H9 (cell line): Measurements from ENCODE around the gene TSC2. TPM values are rescaled to one million over a fixed set of nuclear protein-coding genes. Genes with fewer than 3 reads are reported as not detected.

Experiments used
- DNase-seq: peaks from one replicate; pipeline ENCODE4 v3.0.0-alpha.2; 2017
- H2AFZ ChIP-seq: one replicate; pipeline ENCODE4 v1.6.1; 2013; ENCODE audit warnings: mild to moderate bottlenecking, low read length, control low read depth, moderate library complexity
- H2AK5ac ChIP-seq: 2 replicates; pipeline ENCODE4 v1.6.1; 2013; ENCODE audit warnings: low read length, control low read depth, mixed read lengths; ENCODE audit not compliant: insufficient read length
- H2BK120ac ChIP-seq: one replicate; pipeline ENCODE4 v1.6.1; 2013; ENCODE audit warnings: low read depth, mild to moderate bottlenecking, low read length, control low read depth, inconsistent platforms; ENCODE audit not compliant: poor library complexity, severe bottlenecking
- H2BK12ac ChIP-seq: 2 replicates; pipeline ENCODE4 v1.6.1; 2013; ENCODE audit warnings: low read length, control low read depth, mixed read lengths, low read depth; ENCODE audit not compliant: insufficient read length
- H2BK15ac ChIP-seq: 2 replicates; pipeline ENCODE4 v1.6.1; 2013; ENCODE audit warnings: low read depth, low read length, control low read depth
- H2BK20ac ChIP-seq: one replicate; pipeline ENCODE4 v1.6.1; 2013; ENCODE audit warnings: low read depth, mild to moderate bottlenecking, low read length, control low read depth, inconsistent platforms; ENCODE audit not compliant: poor library complexity, severe bottlenecking
- H2BK5ac ChIP-seq: 2 replicates; pipeline ENCODE4 v1.6.1; 2013; ENCODE audit warnings: low read length, control low read depth, mixed read lengths; ENCODE audit not compliant: insufficient read length
- H3K14ac ChIP-seq: 2 replicates; pipeline ENCODE4 v1.6.1; 2013; ENCODE audit warnings: low read length, control low read depth; ENCODE audit not compliant: insufficient read depth
- H3K18ac ChIP-seq: 2 replicates; pipeline ENCODE4 v1.6.1; 2013; ENCODE audit warnings: low read depth, mild to moderate bottlenecking, mixed read lengths, low read length, control low read depth; ENCODE audit not compliant: insufficient read length
- H3K23ac ChIP-seq: 2 replicates; pipeline ENCODE4 v1.6.1; 2013; ENCODE audit warnings: low read length, control low read depth, mixed read lengths, low read depth; ENCODE audit not compliant: insufficient read length
- H3K23me2 ChIP-seq: 2 replicates; pipeline ENCODE4 v1.6.1; 2013; ENCODE audit warnings: low read depth, mild to moderate bottlenecking, mixed read lengths, low read length, control low read depth; ENCODE audit not compliant: insufficient read length, poor library complexity, severe bottlenecking
- H3K27ac ChIP-seq: 2 replicates; pipeline ENCODE4 v1.5.1; 2013; ENCODE audit warnings: low read length, control low read depth, mixed read lengths, low read depth; ENCODE audit not compliant: insufficient read length
- H3K27me3 ChIP-seq: 2 replicates; pipeline ENCODE4 v1.6.1; 2013; ENCODE audit warnings: low read length, control low read depth, inconsistent platforms; ENCODE audit not compliant: insufficient read depth
- H3K4ac ChIP-seq: 2 replicates; pipeline ENCODE4 v1.6.1; 2013; ENCODE audit warnings: low read depth, mild to moderate bottlenecking, control low read depth, inconsistent platforms, low read length, moderate library complexity
- H3K4me1 ChIP-seq: 2 replicates; pipeline ENCODE4 v1.6.1; 2013; ENCODE audit warnings: low read length, control low read depth, inconsistent platforms; ENCODE audit not compliant: insufficient read depth
- H3K4me2 ChIP-seq: 2 replicates; pipeline ENCODE4 v1.6.1; 2013; ENCODE audit warnings: low read length, control low read depth, mixed read lengths; ENCODE audit not compliant: insufficient read length, insufficient read depth
- H3K56ac ChIP-seq: 2 replicates; pipeline ENCODE4 v1.6.1; 2013; ENCODE audit warnings: low read depth, mild to moderate bottlenecking, mixed read lengths, low read length, control low read depth; ENCODE audit not compliant: insufficient read length
- H3K79me1 ChIP-seq: 2 replicates; pipeline ENCODE4 v1.6.1; 2013; ENCODE audit warnings: low read depth, mild to moderate bottlenecking, moderate library complexity, low read length, control low read depth, inconsistent platforms; ENCODE audit not compliant: insufficient read depth, poor library complexity, severe bottlenecking
- H3K79me2 ChIP-seq: 2 replicates; pipeline ENCODE4 v1.6.1; 2013; ENCODE audit warnings: low read length, control low read depth, inconsistent platforms; ENCODE audit not compliant: insufficient read depth
- H3K9ac ChIP-seq: 2 replicates; pipeline ENCODE4 v1.6.1; 2013; ENCODE audit warnings: low read length, control low read depth, mixed read lengths; ENCODE audit not compliant: insufficient read length; ENCODE audit errors: extremely low read depth
- H3K9me3 ChIP-seq: one replicate; pipeline ENCODE4 v1.6.1; 2013; ENCODE audit warnings: low read depth, low read length, inconsistent platforms; ENCODE audit not compliant: control insufficient read depth
- H3T11ph ChIP-seq: one replicate; pipeline ENCODE4 v1.6.1; 2013; ENCODE audit warnings: mild to moderate bottlenecking, low read length, control low read depth, inconsistent platforms
- H4K20me1 ChIP-seq: one replicate; pipeline ENCODE4 v1.6.1; 2013; ENCODE audit not compliant: control insufficient read depth, insufficient read length, insufficient read depth
- H4K5ac ChIP-seq: 2 replicates; pipeline ENCODE4 v1.6.1; 2013; ENCODE audit warnings: low read depth, mild to moderate bottlenecking, mixed read lengths, low read length, control low read depth; ENCODE audit not compliant: insufficient read length
- H4K8ac ChIP-seq: replicated peaks from 2 replicates; pipeline ENCODE4 v1.6.1; 2013; ENCODE audit warnings: low read length, control low read depth, mixed read lengths, low read depth; ENCODE audit not compliant: insufficient read length
- H4K91ac ChIP-seq: 2 replicates; pipeline ENCODE4 v1.6.1; 2013; ENCODE audit warnings: low read depth, mild to moderate bottlenecking, moderate library complexity, mixed read lengths, low read length, control low read depth; ENCODE audit not compliant: insufficient read length
- H3K27ac Mint-ChIP-seq, 3 experiments: 2 replicates in 2 of 3; 3 replicates in 1 of 3; pipeline ENCODE4 v1.8.0; 2020 to 2021; ENCODE audit warnings: mixed read lengths in 3 of 3, mild to moderate bottlenecking in 1 of 3, moderate library complexity in 1 of 3
- H3K27me3 Mint-ChIP-seq: 2 replicates; pipeline ENCODE4 v1.8.0; 2021; ENCODE audit warnings: low read depth, mild to moderate bottlenecking, moderate library complexity, mixed read lengths
- H3K36me3 Mint-ChIP-seq, 3 experiments: 2 replicates in 2 of 3; 3 replicates in 1 of 3; pipeline ENCODE4 v1.8.0; 2020 to 2021; ENCODE audit warnings: low read depth in 3 of 3, mixed read lengths in 3 of 3; ENCODE audit not compliant: insufficient read depth in 1 of 3
- H3K4me1 Mint-ChIP-seq, 2 experiments: 2 replicates each; pipeline ENCODE4 v1.8.0; 2020; ENCODE audit warnings: mixed read lengths in 2 of 2
- H3K4me3 Mint-ChIP-seq, 2 experiments: 2 replicates in 1 of 2; 3 replicates in 1 of 2; pipeline ENCODE4 v1.8.0; 2020 to 2021; ENCODE audit warnings: mild to moderate bottlenecking in 2 of 2, mixed read lengths in 2 of 2, moderate library complexity in 1 of 2
- H3K9me3 Mint-ChIP-seq, 2 experiments: 2 replicates in 1 of 2; 3 replicates in 1 of 2; pipeline ENCODE4 v1.8.0; 2020; ENCODE audit warnings: mild to moderate bottlenecking in 2 of 2, mixed read lengths in 2 of 2, moderate library complexity in 1 of 2
- WGBS: extraction: QIAGEN DNeasy Blood & Tissue Kit; methylation state at CpG from one replicate; pipeline ENCODE4 v1.1.7; 2013; ENCODE audit warnings: missing lambda C conversion rate, low lambda C conversion rate, mixed read lengths; ENCODE audit not compliant: insufficient read length; ENCODE audit errors: extremely low coverage; 5-methylcytosine and 5-hydroxymethylcytosine counted together
- total RNA-seq: library from RNA; stranded (reverse); gene quantifications from 2 replicates; pipeline ENCODE4 v1.2.1, GENCODE V29; 2021
- TF ChIP-seq, protein P1 (sequence below): fragments of 200-600 bp; sonication (generic); conservative IDR thresholded peaks from 3 replicates; pipeline ENCODE4 v1.8.0; 2021; ENCODE audit warnings: antibody characterized with exemption, mild to moderate bottlenecking

Gene TSC2
- total RNA-seq, 1 experiment from 2014 or later: 122 TPM

DNA sequence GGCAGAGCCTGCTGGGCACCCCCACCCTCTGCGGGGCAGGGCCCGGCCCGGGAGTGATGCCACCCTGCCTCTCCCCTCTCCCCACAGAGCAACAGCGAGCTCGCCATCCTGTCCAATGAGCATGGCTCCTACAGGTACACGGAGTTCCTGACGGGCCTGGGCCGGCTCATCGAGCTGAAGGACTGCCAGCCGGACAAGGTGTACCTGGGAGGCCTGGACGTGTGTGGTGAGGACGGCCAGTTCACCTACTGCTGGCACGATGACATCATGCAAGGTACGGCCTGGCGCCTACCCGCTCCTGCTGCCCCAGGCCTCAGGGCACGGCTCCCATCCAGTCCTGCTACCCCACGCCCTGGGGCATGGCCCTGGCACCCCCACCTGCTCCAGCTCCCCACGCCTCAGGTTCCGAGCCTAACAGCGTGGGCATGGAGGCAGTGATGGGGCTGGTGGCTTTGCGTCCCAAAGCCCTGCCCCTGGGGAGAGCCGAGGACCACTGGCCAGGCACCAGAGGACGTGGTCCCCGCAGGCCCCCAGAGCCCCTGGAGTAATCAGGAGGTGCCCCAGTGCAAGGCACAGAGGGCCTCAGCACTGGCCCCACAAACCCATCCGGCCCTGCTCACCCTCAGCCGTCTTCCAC, 38.4 kb downstream of the TSC2 start:
- H3K4me1 ChIP-seq: no peaks in the 10 kb centered on the region
- H3K79me1 ChIP-seq: no peaks in the 10 kb centered on the region
- H3K9ac ChIP-seq: no peak overlapping the region
- H2AFZ ChIP-seq: no peak overlapping the region
- Mint-ChIP-seq H3K27me3 (no peaks in the 10 kb centered on the region), H3K36me3 (peaks cover 0 to 21% (median 20%) of the 10 kb centered on the region in 3 experiments; a peak in 6 of 7 replicates), H3K27ac (no peak overlapping the region), H3K4me1 (no peaks in the 10 kb centered on the region), H3K4me3 (no peak overlapping the region), H3K9me3 (no peaks in the 10 kb centered on the region)
- no peak overlapping the region for H3K14ac ChIP-seq
- H4K91ac ChIP-seq: no peak overlapping the region
- H3K27ac ChIP-seq: no peak overlapping the region
- no peak overlapping the region for H2BK15ac ChIP-seq
- no peak overlapping the region for H3K56ac ChIP-seq
- H3K4me2 ChIP-seq: no peak overlapping the region
- H3T11ph ChIP-seq: no peak overlapping the region
- WGBS: no CpG with 5 or more reads among the region's 27 CpGs
- H3K23me2 ChIP-seq: no peaks in the 10 kb centered on the region
- no peak overlapping the region for H2BK12ac ChIP-seq
- TF ChIP-seq, protein P1, sequence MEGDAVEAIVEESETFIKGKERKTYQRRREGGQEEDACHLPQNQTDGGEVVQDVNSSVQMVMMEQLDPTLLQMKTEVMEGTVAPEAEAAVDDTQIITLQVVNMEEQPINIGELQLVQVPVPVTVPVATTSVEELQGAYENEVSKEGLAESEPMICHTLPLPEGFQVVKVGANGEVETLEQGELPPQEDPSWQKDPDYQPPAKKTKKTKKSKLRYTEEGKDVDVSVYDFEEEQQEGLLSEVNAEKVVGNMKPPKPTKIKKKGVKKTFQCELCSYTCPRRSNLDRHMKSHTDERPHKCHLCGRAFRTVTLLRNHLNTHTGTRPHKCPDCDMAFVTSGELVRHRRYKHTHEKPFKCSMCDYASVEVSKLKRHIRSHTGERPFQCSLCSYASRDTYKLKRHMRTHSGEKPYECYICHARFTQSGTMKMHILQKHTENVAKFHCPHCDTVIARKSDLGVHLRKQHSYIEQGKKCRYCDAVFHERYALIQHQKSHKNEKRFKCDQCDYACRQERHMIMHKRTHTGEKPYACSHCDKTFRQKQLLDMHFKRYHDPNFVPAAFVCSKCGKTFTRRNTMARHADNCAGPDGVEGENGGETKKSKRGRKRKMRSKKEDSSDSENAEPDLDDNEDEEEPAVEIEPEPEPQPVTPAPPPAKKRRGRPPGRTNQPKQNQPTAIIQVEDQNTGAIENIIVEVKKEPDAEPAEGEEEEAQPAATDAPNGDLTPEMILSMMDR: no peak
- H3K18ac ChIP-seq: no peak overlapping the region
- no peak overlapping the region for H2BK20ac ChIP-seq
- no peak overlapping the region for H3K4ac ChIP-seq
- no peak overlapping the region for H2BK5ac ChIP-seq
- no peak overlapping the region for H4K5ac ChIP-seq
- H2AK5ac ChIP-seq: no peak overlapping the region
- no peaks in the 10 kb centered on the region for H4K20me1 ChIP-seq
- H3K9me3 ChIP-seq: no peaks in the 10 kb centered on the region
- H2BK120ac ChIP-seq: no peak overlapping the region
- no peak overlapping the region for H4K8ac ChIP-seq
- H3K23ac ChIP-seq: no peak overlapping the region
- no peaks in the 10 kb centered on the region for H3K27me3 ChIP-seq
- H3K79me2 ChIP-seq: no peaks in the 10 kb centered on the region
- DNase-seq: no peak
